ENCODE measurements around the gene ILK.

DNA sequence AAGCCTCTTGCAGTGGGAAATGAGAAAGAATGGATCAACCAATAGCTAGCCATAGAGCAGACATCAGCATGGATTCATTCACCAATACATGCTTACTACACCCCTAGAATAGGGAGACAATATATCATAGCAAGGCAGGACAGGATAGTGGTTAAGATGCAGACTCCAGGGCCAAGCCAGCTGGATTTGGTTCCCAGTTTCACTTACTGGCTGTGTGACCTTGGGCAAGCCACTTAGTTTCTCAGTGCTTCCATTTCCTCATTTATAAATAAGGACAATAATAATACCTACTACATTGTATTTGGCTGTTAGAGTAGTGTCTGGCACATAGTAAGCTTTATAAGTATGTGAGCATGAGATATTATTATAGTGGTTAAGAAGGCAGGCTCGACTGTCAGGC, 44.9 kb downstream of the ILK start:
- TF ChIP-seq, protein P1, sequence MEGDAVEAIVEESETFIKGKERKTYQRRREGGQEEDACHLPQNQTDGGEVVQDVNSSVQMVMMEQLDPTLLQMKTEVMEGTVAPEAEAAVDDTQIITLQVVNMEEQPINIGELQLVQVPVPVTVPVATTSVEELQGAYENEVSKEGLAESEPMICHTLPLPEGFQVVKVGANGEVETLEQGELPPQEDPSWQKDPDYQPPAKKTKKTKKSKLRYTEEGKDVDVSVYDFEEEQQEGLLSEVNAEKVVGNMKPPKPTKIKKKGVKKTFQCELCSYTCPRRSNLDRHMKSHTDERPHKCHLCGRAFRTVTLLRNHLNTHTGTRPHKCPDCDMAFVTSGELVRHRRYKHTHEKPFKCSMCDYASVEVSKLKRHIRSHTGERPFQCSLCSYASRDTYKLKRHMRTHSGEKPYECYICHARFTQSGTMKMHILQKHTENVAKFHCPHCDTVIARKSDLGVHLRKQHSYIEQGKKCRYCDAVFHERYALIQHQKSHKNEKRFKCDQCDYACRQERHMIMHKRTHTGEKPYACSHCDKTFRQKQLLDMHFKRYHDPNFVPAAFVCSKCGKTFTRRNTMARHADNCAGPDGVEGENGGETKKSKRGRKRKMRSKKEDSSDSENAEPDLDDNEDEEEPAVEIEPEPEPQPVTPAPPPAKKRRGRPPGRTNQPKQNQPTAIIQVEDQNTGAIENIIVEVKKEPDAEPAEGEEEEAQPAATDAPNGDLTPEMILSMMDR (conservative IDR thresholded peaks at IDR 0.05; ENCODE audit: low read depth, low read length) = no peak
- no peak for TF ChIP-seq EZH2 (IDR thresholded peaks at IDR 0.05; ENCODE audit: borderline replicate concordance, low read depth, low read length, poor library complexity, severe bottlenecking)
